IMR-90 (cell line): Measurements from ENCODE around the gene PIK3CB. TPM values are rescaled to one million over a fixed set of nuclear protein-coding genes. Genes with fewer than 3 reads are reported as not detected.

Experiments
- ATAC-seq: fragments of 200-7000 bp; cut with Tn5 transposase; 2 replicates; pipeline ENCODE4 v1.9.1; 2020; ENCODE audit warnings: low read depth, mild to moderate bottlenecking, moderate library complexity
- BruUV-seq: library from RNA; stranded (reverse); fragments of 400-500 nt; replicated peaks from 2 replicates; lab custom pipeline; 2021; lab: Mats Ljungman, UMichigan
- CTCF ChIA-PET: fragments of 300-600 bp; formaldehyde crosslinking; extraction: SDS; loops from one replicate; lab custom pipeline; 2021; ENCODE audit warnings: antibody characterized with exemption; lab: Yijun Ruan, JAX
- POLR2A ChIA-PET: fragments of 300-600 bp; sonication (Branson Sonifier 250); formaldehyde crosslinking; loops from one replicate; lab custom pipeline; 2022; ENCODE audit warnings: antibody characterized with exemption; ENCODE audit not compliant: unreplicated experiment; lab: Charles Lee
- DNase-seq: peaks from one replicate; pipeline ENCODE4 v3.0.0; 2013
- H2AFZ ChIP-seq: replicated peaks from 2 replicates; pipeline ENCODE3; 2013; ENCODE audit warnings: low read length, mild to moderate bottlenecking; ENCODE audit not compliant: poor library complexity
- H2AK5ac ChIP-seq: 2 replicates; pipeline ENCODE4 v1.6.1; 2013; ENCODE audit warnings: low read depth, low read length, inconsistent platforms
- H2AK9ac ChIP-seq: replicated peaks from 2 replicates; pipeline ENCODE3; 2013; ENCODE audit warnings: mild to moderate bottlenecking, low read depth, low read length, moderate library complexity; ENCODE audit not compliant: poor library complexity
- H2BK120ac ChIP-seq: 2 replicates; pipeline ENCODE4 v1.6.1; 2013; ENCODE audit warnings: low read depth, low read length, inconsistent platforms
- H2BK15ac ChIP-seq: 3 replicates; pipeline ENCODE4 v1.6.1; 2013; ENCODE audit warnings: low read depth, low read length, inconsistent platforms
- H2BK20ac ChIP-seq: 2 replicates; pipeline ENCODE4 v1.6.1; 2013; ENCODE audit warnings: low read depth, mild to moderate bottlenecking, inconsistent platforms, low read length, moderate library complexity
- H2BK5ac ChIP-seq: 2 replicates; pipeline ENCODE4 v1.6.1; 2013; ENCODE audit warnings: mild to moderate bottlenecking, low read depth, low read length, inconsistent platforms; ENCODE audit not compliant: poor library complexity, severe bottlenecking
- H3K14ac ChIP-seq: replicated peaks from 2 replicates; pipeline ENCODE4 v1.6.1; 2013; ENCODE audit warnings: low read depth, low read length, inconsistent platforms
- H3K18ac ChIP-seq: 2 replicates; pipeline ENCODE4 v1.6.1; 2013; ENCODE audit warnings: low read depth, low read length, control low read depth
- H3K23ac ChIP-seq: 2 replicates; pipeline ENCODE4 v1.6.1; 2013; ENCODE audit warnings: low read depth, low read length, inconsistent platforms
- H3K27ac ChIP-seq: 2 replicates; pipeline ENCODE4 v1.5.1; 2013; ENCODE audit warnings: mild to moderate bottlenecking, control low read depth, low read length; ENCODE audit not compliant: insufficient read depth
- H3K27me3 ChIP-seq: 2 replicates; pipeline ENCODE4 v1.6.1; 2013; ENCODE audit warnings: low read length; ENCODE audit not compliant: control insufficient read depth, insufficient read depth
- H3K36me3 ChIP-seq: 2 replicates; pipeline ENCODE4 v1.6.1; 2013; ENCODE audit warnings: low read length, mixed read lengths; ENCODE audit not compliant: control insufficient read depth, insufficient read depth
- H3K4ac ChIP-seq: 2 replicates; pipeline ENCODE4 v1.6.1; 2013; ENCODE audit warnings: low read depth, low read length, inconsistent platforms
- H3K4me1 ChIP-seq: 2 replicates; pipeline ENCODE4 v1.6.1; 2013; ENCODE audit warnings: low read length, mixed read lengths; ENCODE audit not compliant: control insufficient read depth, insufficient read depth
- H3K4me2 ChIP-seq: 2 replicates; pipeline ENCODE4 v1.6.1; 2013; ENCODE audit warnings: low read depth, mild to moderate bottlenecking, control low read depth, low read length, moderate library complexity
- H3K4me3 ChIP-seq: 2 replicates; pipeline ENCODE4 v1.5.1; 2013; ENCODE audit warnings: low read depth, mild to moderate bottlenecking, control low read depth, low read length, moderate library complexity; ENCODE audit not compliant: insufficient read depth
- H3K56ac ChIP-seq: 2 replicates; pipeline ENCODE4 v1.6.1; 2013; ENCODE audit warnings: low read length, inconsistent platforms; ENCODE audit not compliant: insufficient read depth; ENCODE audit errors: extremely low read depth
- H3K79me1 ChIP-seq, 2 experiments: 2 replicates each; pipeline ENCODE4 v1.6.1; 2013; ENCODE audit warnings: low read length in 2 of 2, inconsistent platforms in 1 of 2, low read depth in 1 of 2
- H3K9ac ChIP-seq: 2 replicates; pipeline ENCODE4 v1.6.1; 2013; ENCODE audit warnings: low read depth, low read length, control low read depth
- H3K9me1 ChIP-seq: 2 replicates; pipeline ENCODE4 v1.6.1; 2013; ENCODE audit warnings: low read length, inconsistent platforms; ENCODE audit not compliant: insufficient read depth
- H3K9me3 ChIP-seq: 2 replicates; pipeline ENCODE4 v1.6.1; 2013; ENCODE audit warnings: low read length; ENCODE audit not compliant: control insufficient read depth, insufficient read depth
- H4K20me1 ChIP-seq: 2 replicates; pipeline ENCODE4 v1.6.1; 2013; ENCODE audit warnings: low read length, inconsistent platforms; ENCODE audit not compliant: insufficient read depth
- H4K5ac ChIP-seq: 2 replicates; pipeline ENCODE4 v1.6.1; 2013; ENCODE audit warnings: mild to moderate bottlenecking, low read depth, low read length, control low read depth
- H4K8ac ChIP-seq, 2 experiments: 2 replicates each; pipeline ENCODE4 v1.6.1; 2013; ENCODE audit warnings: low read depth in 2 of 2, low read length in 2 of 2, control low read depth in 1 of 2, inconsistent platforms in 1 of 2
- H4K91ac ChIP-seq: 2 replicates; pipeline ENCODE4 v1.6.1; 2013; ENCODE audit warnings: low read depth, low read length, inconsistent platforms; ENCODE audit not compliant: insufficient read depth
- BHLHE40 ChIP-seq: fragments of 150-350 bp; IDR thresholded peaks from 2 replicates; pipeline ENCODE4 v1.6.1; 2016; ENCODE audit warnings: mild to moderate bottlenecking, low read depth, low read length
- FOS ChIP-seq: fragments of 150-350 bp; IDR thresholded peaks from 2 replicates; pipeline ENCODE4 v1.6.1; 2016; ENCODE audit warnings: low read depth, low read length
- MAZ ChIP-seq: IDR thresholded peaks from 2 replicates; pipeline ENCODE4 v1.6.1; 2012; ENCODE audit warnings: low read depth, mild to moderate bottlenecking, low read length, improper control_type of control experiment, moderate library complexity, borderline replicate concordance
- POLR2A ChIP-seq: IDR thresholded peaks from 2 replicates; pipeline ENCODE4 v1.6.1; 2012; ENCODE audit warnings: mild to moderate bottlenecking, low read depth, low read length
- RCOR1 ChIP-seq: IDR thresholded peaks from 2 replicates; pipeline ENCODE4 v1.6.1; 2012; ENCODE audit warnings: mild to moderate bottlenecking, low read length, improper control_type of control experiment; ENCODE audit not compliant: insufficient replicate concordance
- RFX5 ChIP-seq: IDR thresholded peaks from 2 replicates; pipeline ENCODE4 v1.8.0; 2012; ENCODE audit warnings: low read depth, mild to moderate bottlenecking, low read length, moderate library complexity
- SMC3 ChIP-seq: fragments of 150-350 bp; IDR thresholded peaks from 2 replicates; pipeline ENCODE4 v1.6.1; 2016; ENCODE audit warnings: low read depth, mild to moderate bottlenecking, antibody characterized with exemption, low read length, moderate library complexity
- WGBS, 2 experiments: methylation state at CpG; one replicate each; pipeline versions ENCODE4 v1.1.5 to v1.1.7; 2013; ENCODE audit warnings: missing lambda C conversion rate in 2 of 2; ENCODE audit not compliant: insufficient read length in 1 of 2; ENCODE audit errors: extremely low coverage in 2 of 2; 5-methylcytosine and 5-hydroxymethylcytosine counted together
- dilution Hi-C: fragments of 300-500 bp; cut with HindIII; formaldehyde crosslinking; loops from one replicate; pipeline ENCODE4 v1.14.3; 2018; ENCODE audit warnings: low sequenced_read_pairs; ENCODE audit not compliant: unreplicated experiment
- in situ Hi-C: fragments of 300-500 bp; cut with MboI; formaldehyde crosslinking; loops from 3 replicates; pipeline ENCODE4 v1.14.3; 2019; ENCODE audit warnings: low sequenced_read_pairs, inconsistent platforms, mixed read lengths
- intact Hi-C: fragments of 100-400 bp; cut with micrococcal nuclease; formaldehyde crosslinking; loops from 2 replicates; pipeline ENCODE4 v1.10.0; 2022
- polyA plus RNA-seq, 3 experiments: library from polyadenylated mRNA; depleted of rRNA; stranded (reverse); fragments of >200 nt; gene quantifications; 2 replicates each; pipeline ENCODE4 v1.2.3, GENCODE V29; 2012; ENCODE audit warnings: low replicate concordance in 1 of 3
- total RNA-seq: library from RNA; depleted of rRNA; stranded (reverse); fragments of >200 nt; gene quantifications from 2 replicates; pipeline ENCODE4 v1.2.3, GENCODE V29; 2012
- TF ChIP-seq, protein P1 (sequence below): fragments of 150-350 bp; IDR thresholded peaks from 2 replicates; pipeline ENCODE4 v1.6.1; 2016; ENCODE audit warnings: low read depth, mild to moderate bottlenecking, low read length, moderate library complexity, borderline replicate concordance

The PIK3CB gene
- total and polyA plus RNA-seq, 2 of the 4 experiments (the other 2 are of a cell fraction) = 6.3 to 6.8 TPM

DNA sequence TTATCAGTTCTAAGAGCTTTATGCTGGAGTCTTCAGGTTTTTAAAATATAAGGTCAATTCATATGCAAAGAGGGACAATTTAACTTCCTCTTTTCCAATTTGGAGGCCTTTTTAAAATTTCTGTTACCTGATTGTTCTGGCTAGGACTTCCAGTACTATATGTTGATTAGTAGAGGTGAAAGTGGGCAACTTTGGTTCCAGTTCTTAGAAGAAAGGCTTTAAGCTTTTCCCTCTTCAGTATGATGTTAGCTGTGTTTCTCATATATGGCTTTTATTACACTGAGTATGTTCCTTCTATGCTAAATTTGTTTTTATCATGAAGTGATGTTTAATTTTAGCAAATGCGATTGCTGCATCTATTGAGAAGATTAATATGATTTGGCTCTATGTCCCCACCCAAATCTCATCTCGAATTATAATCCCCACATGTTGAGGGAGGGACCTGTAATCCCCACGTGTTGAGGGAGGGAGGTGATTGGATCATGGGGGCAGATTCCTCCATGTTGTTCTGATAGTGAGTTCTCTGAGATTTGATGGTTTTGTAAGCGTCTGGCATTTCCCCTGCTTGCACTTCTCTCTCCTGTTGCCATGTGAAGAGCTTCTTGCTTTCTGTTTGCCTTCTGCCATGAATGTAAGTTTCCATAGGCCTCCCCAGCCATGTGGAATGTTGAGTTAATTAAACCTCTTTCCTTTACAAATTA lies 192.4 kb downstream of the PIK3CB start:
- no peak for ATAC-seq
- Histone ChIP-seq H2BK15ac (no peak overlapping the region), H3K9ac (no peak overlapping the region), H4K20me1 (no peaks in the 10 kb centered on the region), H2BK120ac (no peak overlapping the region), H3K56ac (no peak overlapping the region), H3K36me3 (no peaks in the 10 kb centered on the region), H3K9me1 (no peaks in the 10 kb centered on the region), H2AFZ (no peak overlapping the region), H4K5ac (no peak overlapping the region), H2BK20ac (no peak overlapping the region), H2AK5ac (no peak overlapping the region), H3K4me3 (no peak overlapping the region), H4K91ac (no peak overlapping the region), H3K23ac (no peak overlapping the region), H4K8ac (no peak overlapping the region), H3K14ac (no peak overlapping the region), H2BK5ac (no peak overlapping the region), H3K4me2 (no peak overlapping the region), H3K79me1 (no peaks in the 10 kb centered on the region), H3K4me1 (no peaks in the 10 kb centered on the region), H3K9me3 (peaks cover 11% of the 10 kb centered on the region), H3K18ac (no peak overlapping the region), H3K4ac (no peak overlapping the region), H3K27me3 (no peaks in the 10 kb centered on the region), H3K27ac (no peak overlapping the region), H2AK9ac (no peak overlapping the region)
- DNase-seq = no peak
- WGBS, 2 experiments = no CpG with 5 or more reads among the region's 4 CpGs
- ChIA-PET POLR2A (no interaction called here), CTCF (no interaction called here)
- no peak for TF ChIP-seq POLR2A
- no peak for TF ChIP-seq SMC3
- TF ChIP-seq MAZ = no peak
- TF ChIP-seq BHLHE40 = no peak
- TF ChIP-seq, protein P1, sequence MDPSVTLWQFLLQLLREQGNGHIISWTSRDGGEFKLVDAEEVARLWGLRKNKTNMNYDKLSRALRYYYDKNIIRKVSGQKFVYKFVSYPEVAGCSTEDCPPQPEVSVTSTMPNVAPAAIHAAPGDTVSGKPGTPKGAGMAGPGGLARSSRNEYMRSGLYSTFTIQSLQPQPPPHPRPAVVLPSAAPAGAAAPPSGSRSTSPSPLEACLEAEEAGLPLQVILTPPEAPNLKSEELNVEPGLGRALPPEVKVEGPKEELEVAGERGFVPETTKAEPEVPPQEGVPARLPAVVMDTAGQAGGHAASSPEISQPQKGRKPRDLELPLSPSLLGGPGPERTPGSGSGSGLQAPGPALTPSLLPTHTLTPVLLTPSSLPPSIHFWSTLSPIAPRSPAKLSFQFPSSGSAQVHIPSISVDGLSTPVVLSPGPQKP = no peak
- TF ChIP-seq FOS = no peak
- no peak for TF ChIP-seq RCOR1
- TF ChIP-seq RFX5 = no peak
- dilution Hi-C loops = no loop called here
- in situ Hi-C loops = no loop called here
- BruUV-seq = no TSS peak
- intact Hi-C loops = no loop called here
